Measurements from ENCODE around the gene OPA1.

DNA sequence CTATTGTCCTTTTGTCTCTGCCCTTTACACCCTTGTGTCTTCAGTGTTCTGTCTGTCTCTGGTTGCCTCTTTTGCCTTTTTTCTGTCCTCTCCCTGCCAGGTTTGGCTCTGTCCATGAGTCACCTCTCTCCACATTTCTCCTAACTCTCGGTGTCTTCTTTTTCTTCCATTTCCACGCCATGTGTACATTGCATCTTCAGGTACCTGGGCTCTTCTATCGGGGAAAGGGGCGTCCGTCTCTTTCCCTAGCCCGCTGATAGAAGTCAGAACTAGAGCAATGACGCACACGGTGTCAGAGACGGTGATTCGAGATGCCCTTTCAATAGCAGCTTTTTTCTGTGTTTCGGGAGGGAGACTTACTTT is 641 bp downstream of the OPA1 start:
- TF ChIP-seq, protein P1, sequence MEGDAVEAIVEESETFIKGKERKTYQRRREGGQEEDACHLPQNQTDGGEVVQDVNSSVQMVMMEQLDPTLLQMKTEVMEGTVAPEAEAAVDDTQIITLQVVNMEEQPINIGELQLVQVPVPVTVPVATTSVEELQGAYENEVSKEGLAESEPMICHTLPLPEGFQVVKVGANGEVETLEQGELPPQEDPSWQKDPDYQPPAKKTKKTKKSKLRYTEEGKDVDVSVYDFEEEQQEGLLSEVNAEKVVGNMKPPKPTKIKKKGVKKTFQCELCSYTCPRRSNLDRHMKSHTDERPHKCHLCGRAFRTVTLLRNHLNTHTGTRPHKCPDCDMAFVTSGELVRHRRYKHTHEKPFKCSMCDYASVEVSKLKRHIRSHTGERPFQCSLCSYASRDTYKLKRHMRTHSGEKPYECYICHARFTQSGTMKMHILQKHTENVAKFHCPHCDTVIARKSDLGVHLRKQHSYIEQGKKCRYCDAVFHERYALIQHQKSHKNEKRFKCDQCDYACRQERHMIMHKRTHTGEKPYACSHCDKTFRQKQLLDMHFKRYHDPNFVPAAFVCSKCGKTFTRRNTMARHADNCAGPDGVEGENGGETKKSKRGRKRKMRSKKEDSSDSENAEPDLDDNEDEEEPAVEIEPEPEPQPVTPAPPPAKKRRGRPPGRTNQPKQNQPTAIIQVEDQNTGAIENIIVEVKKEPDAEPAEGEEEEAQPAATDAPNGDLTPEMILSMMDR (IDR thresholded peaks at IDR 0.05): no peak
- TF ChIP-seq ZFX (IDR thresholded peaks at IDR 0.05; ENCODE audit: borderline replicate concordance): no peak

All from 22Rv1 (cell line).